GM12878 (cell line): ENCODE results near the gene C16orf95. TPM values are rescaled to one million over a fixed set of nuclear protein-coding genes. Genes with fewer than 3 reads are reported as not detected.

Experiments
- ATAC-seq: fragments of 200-7000 bp; cut with Tn5 transposase; 3 replicates; pipeline ENCODE4 v1.9.1; 2020; ENCODE audit warnings: mild to moderate bottlenecking, moderate library complexity
- BruUV-seq: library from RNA; stranded (reverse); fragments of 400-500 nt; replicated peaks from 2 replicates; lab custom pipeline; 2021; lab: Mats Ljungman, UMichigan
- CTCF ChIA-PET: fragments of 300-600 bp; sonication (Branson Sonifier 250); formaldehyde crosslinking; extraction: SDS; loops from one replicate; lab custom pipeline; 2021; ENCODE audit warnings: inconsistent platforms; lab: Yijun Ruan, JAX
- POLR2A ChIA-PET: fragments of 350-600 bp; formaldehyde crosslinking; extraction: SDS; loops from one replicate; lab custom pipeline; 2021; ENCODE audit warnings: inconsistent platforms; lab: Charles Lee
- RAD21 ChIA-PET: fragments of 300-600 bp; sonication (Branson Sonifier 250); formaldehyde crosslinking; loops from one replicate; lab custom pipeline; 2023; ENCODE audit warnings: antibody characterized with exemption; ENCODE audit not compliant: unreplicated experiment; lab: Charles Lee
- SMC1A ChIA-PET: fragments of 300-600 bp; sonication (Branson Sonifier 250); formaldehyde crosslinking; loops from one replicate; lab custom pipeline; 2023; ENCODE audit not compliant: unreplicated experiment, uncharacterized antibody; lab: Charles Lee
- DNase-seq: peaks from one replicate; pipeline ENCODE4 v3.0.0-alpha.2; 2011; ENCODE audit warnings: low read depth, low spot score
- FAIRE-seq: peaks from 3 replicates; lab custom pipeline; 2011; peaks lifted over from hg19 to GRCh38; lab: Jason Lieb, UNC
- H2AFZ ChIP-seq: 2 replicates; pipeline ENCODE4 v1.6.0; 2011; ENCODE audit warnings: low read depth, low read length, control low read depth; ENCODE audit not compliant: control insufficient read depth
- H3K27ac ChIP-seq: 2 replicates; pipeline ENCODE4 v1.5.1; 2011; ENCODE audit warnings: control low read depth; ENCODE audit not compliant: control insufficient read depth, insufficient read depth
- H3K27me3 ChIP-seq, 2 experiments: replicated peaks in 1 of 2; 2 replicates each; pipeline versions ENCODE4 v1.6.0 to v1.6.1; 2011; ENCODE audit warnings: low read length in 1 of 2; ENCODE audit not compliant: control insufficient read depth in 2 of 2, insufficient read depth in 2 of 2
- H3K36me3 ChIP-seq, 2 experiments: 2 replicates each; pipeline ENCODE4 v1.5.1; 2011; ENCODE audit warnings: low read length in 1 of 2; ENCODE audit not compliant: control insufficient read depth in 2 of 2, insufficient read depth in 2 of 2
- H3K4me1 ChIP-seq: 2 replicates; pipeline ENCODE4 v1.6.1; 2011; ENCODE audit warnings: mild to moderate bottlenecking, low read length, moderate library complexity, mixed read lengths; ENCODE audit not compliant: control insufficient read depth, insufficient read depth
- H3K4me2 ChIP-seq: 2 replicates; pipeline ENCODE4 v1.6.0; 2011; ENCODE audit warnings: control low read depth; ENCODE audit not compliant: control insufficient read depth, insufficient read depth
- H3K4me3 ChIP-seq: fragments of 200-600 bp; sonication (generic); 2 replicates; pipeline ENCODE4 v1.5.1; 2016
- H3K79me2 ChIP-seq: 2 replicates; pipeline ENCODE4 v1.6.0; 2011; ENCODE audit warnings: low read length; ENCODE audit not compliant: control insufficient read depth, insufficient read depth
- H3K9ac ChIP-seq: 2 replicates; pipeline ENCODE4 v1.8.0; 2011; ENCODE audit warnings: low read length, control low read depth, mixed read lengths; ENCODE audit not compliant: control insufficient read depth, insufficient read depth
- H3K9me3 ChIP-seq: replicated peaks from 3 replicates; pipeline ENCODE4 v1.5.1; 2011; ENCODE audit warnings: mild to moderate bottlenecking, low read length; ENCODE audit not compliant: control insufficient read depth, insufficient read depth
- H4K20me1 ChIP-seq: 2 replicates; pipeline ENCODE4 v1.6.0; 2011; ENCODE audit not compliant: control insufficient read depth, insufficient read depth
- CBX3 ChIP-seq: fragments of 200-600 bp; sonication (generic); IDR thresholded peaks from 2 replicates; pipeline ENCODE4 v1.6.1; 2016; ENCODE audit warnings: low read depth, borderline replicate concordance
- CEBPB ChIP-seq, 2 experiments: fragments of 150-350 bp in 1 of 2; IDR thresholded peaks; 2 replicates each; pipeline ENCODE4 v1.6.1; 2012 to 2014; ENCODE audit warnings: low read depth in 2 of 2, low read length in 2 of 2, borderline replicate concordance in 1 of 2, inconsistent platforms in 1 of 2
- CREB1 ChIP-seq: IDR thresholded peaks from 2 replicates; pipeline ENCODE4 v1.6.1; 2012; ENCODE audit warnings: low read depth, mild to moderate bottlenecking, inconsistent platforms
- ETV6 ChIP-seq, 2 experiments: fragments of 450-650 bp in 1 of 2; IDR thresholded peaks in 1 of 2; conservative IDR thresholded peaks in 1 of 2; 2 replicates each; pipeline ENCODE4 v1.6.1; 2014; ENCODE audit warnings: antibody characterized with exemption in 1 of 2, borderline replicate concordance in 1 of 2, low read depth in 1 of 2, mild to moderate bottlenecking in 1 of 2, moderate library complexity in 1 of 2
- SIN3A ChIP-seq: IDR thresholded peaks from 2 replicates; pipeline ENCODE4 v1.6.1; 2012; ENCODE audit warnings: low read depth, low read length, improper control_type of control experiment
- SMARCA5 ChIP-seq: fragments of 450-650 bp; IDR thresholded peaks from 2 replicates; pipeline ENCODE4 v1.6.1; 2017; ENCODE audit warnings: mild to moderate bottlenecking
- SMC3 ChIP-seq: IDR thresholded peaks from 2 replicates; pipeline ENCODE4 v1.6.1; 2011; ENCODE audit warnings: low read length, improper control_type of control experiment, borderline replicate concordance
- SREBF2 ChIP-seq: IDR thresholded peaks from 2 replicates; pipeline ENCODE4 v1.6.1; 2012; ENCODE audit warnings: mild to moderate bottlenecking, low read length
- WRNIP1 ChIP-seq: IDR thresholded peaks from 2 replicates; pipeline ENCODE4 v1.6.1; 2011; ENCODE audit warnings: low read depth, low read length, improper control_type of control experiment, borderline replicate concordance
- ZBED1 ChIP-seq: IDR thresholded peaks from 2 replicates; pipeline ENCODE4 v1.6.1; 2016; ENCODE audit warnings: borderline replicate concordance
- ZNF207 ChIP-seq: fragments of 450-650 bp; IDR thresholded peaks from 2 replicates; pipeline ENCODE4 v1.6.1; 2014; ENCODE audit warnings: antibody characterized with exemption, mild to moderate bottlenecking, borderline replicate concordance
- ZNF24 ChIP-seq: fragments of 450-650 bp; IDR thresholded peaks from 2 replicates; pipeline ENCODE4 v1.6.1; 2017; ENCODE audit warnings: antibody characterized with exemption, mild to moderate bottlenecking
- WGBS: methylation state at CpG from one replicate; pipeline ENCODE4 v1.1.6; 2016; ENCODE audit warnings: low lambda C conversion rate; ENCODE audit not compliant: insufficient replicate concordance, insufficient coverage; ENCODE audit errors: missing lambda C conversion rate; 5-methylcytosine and 5-hydroxymethylcytosine counted together
- in situ Hi-C: fragments of 300-500 bp; cut with MboI; formaldehyde crosslinking; loops from 9 replicates; pipeline ENCODE4 v1.14.3; 2018; ENCODE audit warnings: mixed read lengths
- intact Hi-C: fragments of 100-400 bp; cut with micrococcal nuclease; formaldehyde crosslinking; loops from one replicate; pipeline ENCODE4 v1.14.2; 2022; ENCODE audit not compliant: unreplicated experiment
- polyA plus RNA-seq, 11 experiments: library from polyadenylated mRNA; depleted of rRNA in 4 of 11; unstranded in 6 of 11; stranded (reverse) in 5 of 11; fragments of >200 nt; fragmentation: Nextera tagmentation in 4 of 11; fragmentation: Illumina TruSeq in 1 of 11; extraction: Ambion mirVana in 4 of 11; extraction: Trizol in 1 of 11; gene quantifications; 1 replicate in 1 of 11; 2 replicates in 10 of 11; pipeline versions ENCODE4 v1.2.1 to v1.2.3, GENCODE V29; 2011 to 2016; ENCODE audit warnings: inconsistent platforms in 2 of 11, missing spikeins in 2 of 11, low read depth in 1 of 11
- total RNA-seq, 4 experiments: library from RNA; depleted of rRNA in 3 of 4; stranded (reverse); fragments of >200 nt in 3 of 4; fragmentation: Illumina TruSeq in 1 of 4; extraction: Trizol in 1 of 4; gene quantifications; 2 replicates each; pipeline versions ENCODE4 v1.2.1 to v1.2.3, GENCODE V29; 2013 to 2021
- TF ChIP-seq, protein P1 (sequence below): fragments of 450-650 bp; IDR thresholded peaks from 2 replicates; pipeline ENCODE4 v1.6.1; 2017; ENCODE audit warnings: low read depth, mild to moderate bottlenecking, moderate library complexity
- TF ChIP-seq, protein P2 (sequence below): fragments of 450-650 bp; IDR thresholded peaks from 2 replicates; pipeline ENCODE4 v1.6.1; 2017; ENCODE audit warnings: mild to moderate bottlenecking
- TF ChIP-seq, protein P3 (sequence below): fragments of 450-650 bp; IDR thresholded peaks from 2 replicates; pipeline ENCODE4 v1.6.1; 2016; ENCODE audit warnings: mild to moderate bottlenecking
- TF ChIP-seq, protein P4 (sequence below): fragments of 450-650 bp; formaldehyde crosslinking; IDR thresholded peaks from 2 replicates; pipeline ENCODE4 v1.4.0; 2020; ENCODE audit warnings: mild to moderate bottlenecking, moderate library complexity

C16orf95 gene
- total and polyA plus RNA-seq, 10 of the 15 experiments (the other 5 are each of a cell fraction or from before 2014, with no cell fraction given) = 0.90 to 22.7 (median 6.0) TPM

DNA sequence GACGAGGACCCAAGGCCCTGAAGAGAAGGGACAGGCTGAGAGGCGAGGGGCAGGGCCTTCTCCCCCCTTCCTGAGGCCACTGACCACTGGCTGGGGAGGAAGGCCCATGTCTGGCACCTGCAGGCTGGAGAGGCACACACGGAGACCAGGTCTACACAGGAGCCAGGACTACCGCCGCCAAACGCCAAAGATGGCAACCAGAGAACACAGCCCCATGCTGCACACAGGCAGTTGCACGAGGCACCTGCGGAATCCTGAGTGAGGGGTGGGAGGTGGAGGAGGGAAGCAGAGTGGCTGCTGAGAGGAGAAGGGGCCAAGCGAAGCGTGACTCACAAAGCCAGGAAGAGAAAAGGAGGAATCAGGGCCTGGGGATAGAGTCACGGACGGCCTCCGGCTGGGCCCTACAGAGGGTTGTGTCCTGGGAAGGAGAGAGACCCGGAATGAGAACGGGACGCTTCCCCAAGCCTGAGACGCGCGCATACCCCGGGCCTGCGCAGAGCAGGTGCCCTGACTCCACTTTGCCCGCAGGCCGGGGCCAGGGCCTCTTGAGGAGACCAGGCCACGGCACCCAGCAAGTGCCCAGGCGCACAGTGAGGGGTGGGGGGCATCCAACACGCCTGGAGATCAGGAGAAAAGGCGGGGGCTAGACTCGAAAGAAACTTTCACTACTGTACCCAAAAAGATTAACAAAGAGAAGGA is 28.7 kb upstream of the C16orf95 start:
- ATAC-seq = no peak
- Histone ChIP-seq H3K9ac (no peak overlapping the region), H3K4me2 (no peak overlapping the region), H3K9me3 (no peaks in the 10 kb centered on the region), H4K20me1 (no peaks in the 10 kb centered on the region), H3K4me1 (no peaks in the 10 kb centered on the region), H3K79me2 (no peaks in the 10 kb centered on the region), H3K27ac (no peak overlapping the region), H2AFZ (no peak overlapping the region), H3K4me3 (no peak overlapping the region), H3K27me3 (no peaks in the 10 kb centered on the region), H3K36me3 (peaks cover 2 to 11% of the 10 kb centered on the region in 2 experiments; a peak in 3 of 4 replicates)
- 89% methylated on average over 26 of the region's 28 CpGs for WGBS
- no TSS peak for BruUV-seq
- ChIA-PET CTCF (no interaction called here), POLR2A (no interaction called here), RAD21 (no interaction called here), SMC1A (no interaction called here)
- FAIRE-seq = no peak
- intact Hi-C loops = no loop called here
- no peak for DNase-seq
- in situ Hi-C loops = no loop called here
- TF ChIP-seq, protein P1, sequence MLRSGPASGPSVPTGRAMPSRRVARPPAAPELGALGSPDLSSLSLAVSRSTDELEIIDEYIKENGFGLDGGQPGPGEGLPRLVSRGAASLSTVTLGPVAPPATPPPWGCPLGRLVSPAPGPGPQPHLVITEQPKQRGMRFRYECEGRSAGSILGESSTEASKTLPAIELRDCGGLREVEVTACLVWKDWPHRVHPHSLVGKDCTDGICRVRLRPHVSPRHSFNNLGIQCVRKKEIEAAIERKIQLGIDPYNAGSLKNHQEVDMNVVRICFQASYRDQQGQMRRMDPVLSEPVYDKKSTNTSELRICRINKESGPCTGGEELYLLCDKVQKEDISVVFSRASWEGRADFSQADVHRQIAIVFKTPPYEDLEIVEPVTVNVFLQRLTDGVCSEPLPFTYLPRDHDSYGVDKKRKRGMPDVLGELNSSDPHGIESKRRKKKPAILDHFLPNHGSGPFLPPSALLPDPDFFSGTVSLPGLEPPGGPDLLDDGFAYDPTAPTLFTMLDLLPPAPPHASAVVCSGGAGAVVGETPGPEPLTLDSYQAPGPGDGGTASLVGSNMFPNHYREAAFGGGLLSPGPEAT = no peak
- TF ChIP-seq WRNIP1 = no peak
- TF ChIP-seq CEBPB (IDR thresholded peaks at IDR 0.05; ENCODE audit: borderline replicate concordance in 1 of 2, low read depth in 2 of 2, low read length in 2 of 2) = no peak
- TF ChIP-seq, protein P2, sequence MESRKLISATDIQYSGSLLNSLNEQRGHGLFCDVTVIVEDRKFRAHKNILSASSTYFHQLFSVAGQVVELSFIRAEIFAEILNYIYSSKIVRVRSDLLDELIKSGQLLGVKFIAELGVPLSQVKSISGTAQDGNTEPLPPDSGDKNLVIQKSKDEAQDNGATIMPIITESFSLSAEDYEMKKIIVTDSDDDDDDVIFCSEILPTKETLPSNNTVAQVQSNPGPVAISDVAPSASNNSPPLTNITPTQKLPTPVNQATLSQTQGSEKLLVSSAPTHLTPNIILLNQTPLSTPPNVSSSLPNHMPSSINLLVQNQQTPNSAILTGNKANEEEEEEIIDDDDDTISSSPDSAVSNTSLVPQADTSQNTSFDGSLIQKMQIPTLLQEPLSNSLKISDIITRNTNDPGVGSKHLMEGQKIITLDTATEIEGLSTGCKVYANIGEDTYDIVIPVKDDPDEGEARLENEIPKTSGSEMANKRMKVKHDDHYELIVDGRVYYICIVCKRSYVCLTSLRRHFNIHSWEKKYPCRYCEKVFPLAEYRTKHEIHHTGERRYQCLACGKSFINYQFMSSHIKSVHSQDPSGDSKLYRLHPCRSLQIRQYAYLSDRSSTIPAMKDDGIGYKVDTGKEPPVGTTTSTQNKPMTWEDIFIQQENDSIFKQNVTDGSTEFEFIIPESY = no peak
- TF ChIP-seq SMARCA5 = no peak
- TF ChIP-seq, protein P3, sequence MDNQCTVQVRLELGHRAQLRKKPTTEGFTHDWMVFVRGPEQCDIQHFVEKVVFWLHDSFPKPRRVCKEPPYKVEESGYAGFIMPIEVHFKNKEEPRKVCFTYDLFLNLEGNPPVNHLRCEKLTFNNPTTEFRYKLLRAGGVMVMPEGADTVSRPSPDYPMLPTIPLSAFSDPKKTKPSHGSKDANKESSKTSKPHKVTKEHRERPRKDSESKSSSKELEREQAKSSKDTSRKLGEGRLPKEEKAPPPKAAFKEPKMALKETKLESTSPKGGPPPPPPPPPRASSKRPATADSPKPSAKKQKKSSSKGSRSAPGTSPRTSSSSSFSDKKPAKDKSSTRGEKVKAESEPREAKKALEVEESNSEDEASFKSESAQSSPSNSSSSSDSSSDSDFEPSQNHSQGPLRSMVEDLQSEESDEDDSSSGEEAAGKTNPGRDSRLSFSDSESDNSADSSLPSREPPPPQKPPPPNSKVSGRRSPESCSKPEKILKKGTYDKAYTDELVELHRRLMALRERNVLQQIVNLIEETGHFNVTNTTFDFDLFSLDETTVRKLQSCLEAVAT = no peak
- TF ChIP-seq CREB1 = no peak
- TF ChIP-seq ETV6 (conservative IDR thresholded peaks at IDR 0.05 in 1 of 2, IDR thresholded peaks at IDR 0.05 in 1 of 2; ENCODE audit: borderline replicate concordance in 1 of 2, low read depth in 1 of 2) = no peak
- TF ChIP-seq SIN3A = no peak
- no peak for TF ChIP-seq SREBF2
- no peak for TF ChIP-seq SMC3
- TF ChIP-seq, protein P4, sequence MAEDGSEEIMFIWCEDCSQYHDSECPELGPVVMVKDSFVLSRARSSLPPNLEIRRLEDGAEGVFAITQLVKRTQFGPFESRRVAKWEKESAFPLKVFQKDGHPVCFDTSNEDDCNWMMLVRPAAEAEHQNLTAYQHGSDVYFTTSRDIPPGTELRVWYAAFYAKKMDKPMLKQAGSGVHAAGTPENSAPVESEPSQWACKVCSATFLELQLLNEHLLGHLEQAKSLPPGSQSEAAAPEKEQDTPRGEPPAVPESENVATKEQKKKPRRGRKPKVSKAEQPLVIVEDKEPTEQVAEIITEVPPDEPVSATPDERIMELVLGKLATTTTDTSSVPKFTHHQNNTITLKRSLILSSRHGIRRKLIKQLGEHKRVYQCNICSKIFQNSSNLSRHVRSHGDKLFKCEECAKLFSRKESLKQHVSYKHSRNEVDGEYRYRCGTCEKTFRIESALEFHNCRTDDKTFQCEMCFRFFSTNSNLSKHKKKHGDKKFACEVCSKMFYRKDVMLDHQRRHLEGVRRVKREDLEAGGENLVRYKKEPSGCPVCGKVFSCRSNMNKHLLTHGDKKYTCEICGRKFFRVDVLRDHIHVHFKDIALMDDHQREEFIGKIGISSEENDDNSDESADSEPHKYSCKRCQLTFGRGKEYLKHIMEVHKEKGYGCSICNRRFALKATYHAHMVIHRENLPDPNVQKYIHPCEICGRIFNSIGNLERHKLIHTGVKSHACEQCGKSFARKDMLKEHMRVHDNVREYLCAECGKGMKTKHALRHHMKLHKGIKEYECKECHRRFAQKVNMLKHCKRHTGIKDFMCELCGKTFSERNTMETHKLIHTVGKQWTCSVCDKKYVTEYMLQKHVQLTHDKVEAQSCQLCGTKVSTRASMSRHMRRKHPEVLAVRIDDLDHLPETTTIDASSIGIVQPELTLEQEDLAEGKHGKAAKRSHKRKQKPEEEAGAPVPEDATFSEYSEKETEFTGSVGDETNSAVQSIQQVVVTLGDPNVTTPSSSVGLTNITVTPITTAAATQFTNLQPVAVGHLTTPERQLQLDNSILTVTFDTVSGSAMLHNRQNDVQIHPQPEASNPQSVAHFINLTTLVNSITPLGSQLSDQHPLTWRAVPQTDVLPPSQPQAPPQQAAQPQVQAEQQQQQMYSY (CRISPR knock-in tag) = no peak
- no peak for TF ChIP-seq CBX3
- TF ChIP-seq ZNF24 = no peak
- no peak for TF ChIP-seq ZBED1
- TF ChIP-seq ZNF207 = no peak
